A549 (cell line): ENCODE data around the gene ERMN. TPM values are rescaled to one million over a fixed set of nuclear protein-coding genes. Genes with fewer than 3 reads are reported as not detected.
"Not testable (repeated sequence)": the region's sequence is repeated elsewhere in the genome, so short reads cannot be mapped to it uniquely, and the experiment has no call there.

Experiments
- ATAC-seq, 2 experiments: fragments of 200-7000 bp in 1 of 2; fragments of >200 bp in 1 of 2; cut with Nextera tagmentation in 1 of 2; cut with Tn5 transposase in 1 of 2; 3 replicates each; pipeline versions ENCODE4 v1.8.0 to v1.9.1; 2018 to 2020; ENCODE audit warnings: mild to moderate bottlenecking in 1 of 2, moderate library complexity in 1 of 2
- CTCF ChIA-PET: fragments of 300-600 bp; sonication (Branson Sonifier 250); formaldehyde crosslinking; extraction: SDS; loops from one replicate; lab custom pipeline; 2021; ENCODE audit warnings: antibody characterized with exemption, inconsistent platforms; lab: Yijun Ruan, JAX
- POLR2A ChIA-PET: fragments of 350-600 bp; formaldehyde crosslinking; extraction: SDS; loops from one replicate; lab custom pipeline; 2021; ENCODE audit warnings: antibody characterized with exemption, inconsistent platforms; lab: Yijun Ruan, JAX
- DNase-seq, 2 experiments: peaks; one replicate each; pipeline versions ENCODE4 v3.0.0 to v3.0.0-alpha.2; 2011 to 2016; ENCODE audit warnings: low read depth in 1 of 2, low spot score in 1 of 2
- FAIRE-seq: peaks from 2 replicates; lab custom pipeline; 2011; peaks lifted over from hg19 to GRCh38; lab: Jason Lieb, UNC
- H3K27ac ChIP-seq, 2 experiments: fragments of >200 bp; sonication (Bioruptor Twin); formaldehyde crosslinking; 3 replicates each; pipeline ENCODE4 v1.5.1; 2016 to 2017
- H3K4me1 ChIP-seq: fragments of >200 bp; sonication (Bioruptor Twin); formaldehyde crosslinking; 3 replicates; pipeline ENCODE4 v1.6.1; 2016
- H3K4me2 ChIP-seq: fragments of >200 bp; sonication (Bioruptor Twin); formaldehyde crosslinking; 3 replicates; pipeline ENCODE4 v1.6.1; 2016
- H3K4me3 ChIP-seq: fragments of >200 bp; sonication (Bioruptor Twin); formaldehyde crosslinking; 3 replicates; pipeline ENCODE4 v1.5.1; 2016
- H3K9me3 ChIP-seq: fragments of >200 bp; sonication (Bioruptor Twin); formaldehyde crosslinking; 3 replicates; pipeline ENCODE4 v1.6.1; 2016
- CBX2 ChIP-seq: fragments of 200-600 bp; sonication (generic); IDR thresholded peaks from 2 replicates; pipeline ENCODE4 v1.6.1; 2016; ENCODE audit warnings: low read depth, mild to moderate bottlenecking, borderline replicate concordance
- CHD2 ChIP-seq: fragments of 150-350 bp; IDR thresholded peaks from 2 replicates; pipeline ENCODE4 v1.6.1; 2014; ENCODE audit warnings: low read length; ENCODE audit not compliant: partially characterized antibody
- CTCF ChIP-seq: fragments of >200 bp; sonication (Bioruptor Twin); formaldehyde crosslinking; IDR thresholded peaks from 3 replicates; pipeline ENCODE4 v1.5.1; 2016
- EHF ChIP-seq: fragments of 250-450 bp; sonication (Bioruptor Pico); IDR thresholded peaks from 2 replicates; pipeline ENCODE4 v1.5.0; 2020; ENCODE audit warnings: mild to moderate bottlenecking
- EHMT2 ChIP-seq: fragments of 200-600 bp; sonication (generic); IDR thresholded peaks from 2 replicates; pipeline ENCODE4 v1.6.1; 2016; ENCODE audit warnings: antibody characterized with exemption, low read depth, mild to moderate bottlenecking, moderate library complexity
- ELK1 ChIP-seq: fragments of 150-350 bp; IDR thresholded peaks from 2 replicates; pipeline ENCODE4 v1.6.1; 2014; ENCODE audit warnings: low read depth, mild to moderate bottlenecking, low read length
- EP300 ChIP-seq, 2 experiments: fragments of >200 bp; sonication (Bioruptor Twin); formaldehyde crosslinking; IDR thresholded peaks; 2 replicates in 1 of 2; 3 replicates in 1 of 2; pipeline ENCODE4 v1.6.1; 2016 to 2017
- HOXA7 ChIP-seq: fragments of 250-450 bp; sonication (Bioruptor Pico); IDR thresholded peaks from 2 replicates; pipeline ENCODE4 v1.5.0; 2020; ENCODE audit warnings: mild to moderate bottlenecking, moderate library complexity
- JUN ChIP-seq, 2 experiments: fragments of >200 bp; sonication (Bioruptor Twin); formaldehyde crosslinking; IDR thresholded peaks; 2 replicates in 1 of 2; 3 replicates in 1 of 2; pipeline ENCODE4 v1.6.1; 2016 to 2017
- NFE2L2 ChIP-seq: fragments of 150-350 bp; conservative IDR thresholded peaks from 2 replicates; pipeline ENCODE4 v1.6.1; 2014; ENCODE audit warnings: low read length
- PBX3 ChIP-seq: IDR thresholded peaks from 2 replicates; pipeline ENCODE4 v1.6.1; 2012
- PHF8 ChIP-seq: fragments of 200-600 bp; sonication (generic); IDR thresholded peaks from 2 replicates; pipeline ENCODE4 v1.6.1; 2016; ENCODE audit warnings: low read depth, mild to moderate bottlenecking, antibody characterized with exemption, moderate library complexity, borderline replicate concordance
- POLR2A ChIP-seq: IDR thresholded peaks from 2 replicates; pipeline ENCODE4 v1.6.1; 2012; ENCODE audit warnings: mild to moderate bottlenecking, low read length
- RNF2 ChIP-seq: fragments of 200-600 bp; sonication (generic); IDR thresholded peaks from 2 replicates; pipeline ENCODE4 v1.6.1; 2016; ENCODE audit warnings: low read depth, mild to moderate bottlenecking, antibody characterized with exemption, moderate library complexity, borderline replicate concordance
- USF2 ChIP-seq: fragments of 450-650 bp; IDR thresholded peaks from 2 replicates; pipeline ENCODE4 v1.6.1; 2014; ENCODE audit warnings: antibody characterized with exemption
- WGBS: methylation state at CpG from one replicate; pipeline ENCODE4 v1.1.6; 2017; ENCODE audit errors: missing lambda C conversion rate; 5-methylcytosine and 5-hydroxymethylcytosine counted together
- polyA plus RNA-seq, 4 experiments: library from polyadenylated mRNA; depleted of rRNA in 3 of 4; stranded (reverse); fragments of >200 nt; fragmentation: RNase III in 1 of 4; extraction: RNeasy Plus Mini Kit Qiagen cat#74134 plus additional on column Dnase treatment in 1 of 4; gene quantifications; 2 replicates in 3 of 4; 3 replicates in 1 of 4; pipeline ENCODE4 v1.2.3, GENCODE V29; 2011 to 2017

Gene ERMN
- polyA plus RNA-seq, 2 of the 4 experiments (the other 2 are of a cell fraction), result not detected

DNA sequence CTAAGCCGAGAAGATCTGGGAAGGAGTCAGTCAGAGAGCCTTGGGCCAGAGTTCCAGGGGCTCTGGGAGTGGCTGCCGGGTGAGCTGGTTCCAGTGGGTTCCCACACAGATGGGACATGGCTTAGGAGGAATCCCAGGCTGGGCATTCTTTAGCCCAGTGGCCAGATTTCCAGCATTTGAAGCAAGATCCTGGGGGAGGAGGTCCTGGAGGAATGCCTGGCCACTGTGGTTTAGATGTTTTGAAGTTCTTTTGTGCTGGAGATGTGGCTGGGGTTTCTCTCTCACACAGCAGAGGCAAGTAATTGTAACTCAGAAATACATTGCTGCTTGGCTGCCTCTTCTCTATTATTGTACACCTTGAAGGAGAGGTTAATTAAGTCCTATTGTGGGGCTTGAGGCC, 15.8 kb upstream of the ERMN start:
- H3K4me1 ChIP-seq, FAIRE-seq, ATAC-seq, H3K4me3 ChIP-seq, DNase-seq, POLR2A ChIA-PET, H3K9me3 ChIP-seq, H3K27ac ChIP-seq, H3K4me2 ChIP-seq: not testable (repeated sequence)
- WGBS, result 44% methylated on average over 2 of the region's 2 CpGs
- CTCF ChIA-PET, result interaction anchor here (1.7 kb wide), 1 partner anchor 14 kb away, joined by 7 read pairs; no protein-coding TSS in a partner anchor

- ATAC-seq (no peak), FAIRE-seq (no peak), DNase-seq (no peak)
- H3K4me3 ChIP-seq, result no peak overlapping the region
- TF ChIP-seq NFE2L2 (no peak), PHF8 (no peak), CHD2 (no peak), RNF2 (no peak), JUN (IDR thresholded peaks at IDR 0.05) (no peak), USF2 (no peak), CBX2 (no peak), ELK1 (no peak), PBX3 (no peak), HOXA7 (no peak)
- H3K27ac ChIP-seq, result no peak overlapping the region
- ChIA-PET CTCF (interaction anchor here (1.7 kb wide), 1 partner anchor 13 kb away, joined by 7 read pairs; no protein-coding TSS in a partner anchor), POLR2A (no interaction called here)
- no peaks in the 10 kb centered on the region for H3K4me1 ChIP-seq
- no peak overlapping the region for H3K4me2 ChIP-seq
- H3K9me3 ChIP-seq, result no peaks in the 10 kb centered on the region
- 71% methylated on average over 4 of the region's 4 CpGs for WGBS
Measured at GRCh38 chr2:157339965-157340655, 14.5 kb upstream of the ERMN start.

GRCh38 chr2:157337978-157338377, 12.4 kb upstream of the ERMN start:
- WGBS, result 25% methylated on average over 3 of the region's 3 CpGs
- DNase-seq, result no peak
- no peak for FAIRE-seq
- Histone ChIP-seq H3K9me3 (no peaks in the 10 kb centered on the region), H3K4me2 (no peak overlapping the region), H3K4me1 (no peaks in the 10 kb centered on the region), H3K4me3 (no peak overlapping the region), H3K27ac (no peak overlapping the region)
- CTCF ChIA-PET, result interaction anchor here (1.3 to 7.5 kb wide), 4 partner anchors 13 to 53 kb away, joined by 3 to 101 read pairs (median 52); partner anchors contain the start of gene ERMN
- no peak for ATAC-seq
- TF ChIP-seq CTCF (no peak), POLR2A (no peak), EHMT2 (no peak), PBX3 (no peak), EP300 (IDR thresholded peaks at IDR 0.05) (no peak), EHF (CRISPR knock-in tag) (no peak)
- POLR2A ChIA-PET, result no interaction called here
